Activated CD4-positive, alpha-beta T cell treated with anti-CD3 and anti-CD28 coated beads, Interleukin-2, Interleukin-6, amounts not matched to agents 100 ng/mL and 50 ng/mL, durations not matched to agents 16 hours and 8 hours (primary cell): ENCODE results near the gene RLF.

Source experiments
- DNase-seq: peaks from one replicate; pipeline ENCODE4 v3.0.0-alpha.2; 2020

The RLF gene, protein sequence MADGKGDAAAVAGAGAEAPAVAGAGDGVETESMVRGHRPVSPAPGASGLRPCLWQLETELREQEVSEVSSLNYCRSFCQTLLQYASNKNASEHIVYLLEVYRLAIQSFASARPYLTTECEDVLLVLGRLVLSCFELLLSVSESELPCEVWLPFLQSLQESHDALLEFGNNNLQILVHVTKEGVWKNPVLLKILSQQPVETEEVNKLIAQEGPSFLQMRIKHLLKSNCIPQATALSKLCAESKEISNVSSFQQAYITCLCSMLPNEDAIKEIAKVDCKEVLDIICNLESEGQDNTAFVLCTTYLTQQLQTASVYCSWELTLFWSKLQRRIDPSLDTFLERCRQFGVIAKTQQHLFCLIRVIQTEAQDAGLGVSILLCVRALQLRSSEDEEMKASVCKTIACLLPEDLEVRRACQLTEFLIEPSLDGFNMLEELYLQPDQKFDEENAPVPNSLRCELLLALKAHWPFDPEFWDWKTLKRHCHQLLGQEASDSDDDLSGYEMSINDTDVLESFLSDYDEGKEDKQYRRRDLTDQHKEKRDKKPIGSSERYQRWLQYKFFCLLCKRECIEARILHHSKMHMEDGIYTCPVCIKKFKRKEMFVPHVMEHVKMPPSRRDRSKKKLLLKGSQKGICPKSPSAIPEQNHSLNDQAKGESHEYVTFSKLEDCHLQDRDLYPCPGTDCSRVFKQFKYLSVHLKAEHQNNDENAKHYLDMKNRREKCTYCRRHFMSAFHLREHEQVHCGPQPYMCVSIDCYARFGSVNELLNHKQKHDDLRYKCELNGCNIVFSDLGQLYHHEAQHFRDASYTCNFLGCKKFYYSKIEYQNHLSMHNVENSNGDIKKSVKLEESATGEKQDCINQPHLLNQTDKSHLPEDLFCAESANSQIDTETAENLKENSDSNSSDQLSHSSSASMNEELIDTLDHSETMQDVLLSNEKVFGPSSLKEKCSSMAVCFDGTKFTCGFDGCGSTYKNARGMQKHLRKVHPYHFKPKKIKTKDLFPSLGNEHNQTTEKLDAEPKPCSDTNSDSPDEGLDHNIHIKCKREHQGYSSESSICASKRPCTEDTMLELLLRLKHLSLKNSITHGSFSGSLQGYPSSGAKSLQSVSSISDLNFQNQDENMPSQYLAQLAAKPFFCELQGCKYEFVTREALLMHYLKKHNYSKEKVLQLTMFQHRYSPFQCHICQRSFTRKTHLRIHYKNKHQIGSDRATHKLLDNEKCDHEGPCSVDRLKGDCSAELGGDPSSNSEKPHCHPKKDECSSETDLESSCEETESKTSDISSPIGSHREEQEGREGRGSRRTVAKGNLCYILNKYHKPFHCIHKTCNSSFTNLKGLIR (N-terminal part only)

DNA sequence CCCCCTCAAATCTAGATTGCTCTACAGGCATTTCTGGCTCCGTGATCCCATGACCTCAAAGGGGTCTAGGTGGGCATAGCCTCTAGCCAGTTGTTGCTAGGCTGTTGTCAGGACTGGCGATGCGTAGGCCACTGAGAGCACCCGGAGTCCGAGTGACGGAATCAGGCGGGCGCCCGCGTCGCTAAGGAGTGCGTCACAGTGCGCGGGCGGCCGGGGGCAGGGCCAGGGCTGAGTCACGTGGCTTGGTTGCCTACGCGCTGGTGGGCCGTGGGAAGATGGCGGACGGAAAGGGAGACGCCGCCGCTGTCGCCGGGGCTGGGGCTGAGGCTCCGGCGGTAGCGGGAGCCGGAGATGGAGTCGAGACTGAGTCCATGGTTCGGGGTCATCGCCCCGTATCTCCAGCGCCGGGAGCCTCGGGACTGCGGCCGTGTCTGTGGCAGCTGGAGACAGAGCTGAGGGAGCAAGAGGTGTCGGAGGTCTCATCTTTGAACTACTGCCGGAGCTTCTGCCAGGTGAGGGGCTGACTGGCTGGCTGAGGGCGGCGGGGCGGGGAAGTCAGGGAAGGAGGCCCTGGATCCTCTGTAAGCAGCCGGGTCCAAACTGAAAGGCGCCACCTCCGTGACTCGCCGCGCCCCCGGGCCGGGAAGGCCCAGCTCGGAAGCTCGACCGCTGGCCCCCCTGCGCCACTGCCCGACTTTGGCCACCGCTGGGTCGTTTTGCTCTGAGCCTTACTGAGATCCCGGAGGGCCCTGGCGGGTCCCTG is at the start of gene RLF:
Gene RLF, plus strand, starts transcription at position 263 of the 763 bp plus-strand sequence. Its CDS starts 13 bp downstream, at position 276.
- DNase-seq, result peak; percentile 97

DNA sequence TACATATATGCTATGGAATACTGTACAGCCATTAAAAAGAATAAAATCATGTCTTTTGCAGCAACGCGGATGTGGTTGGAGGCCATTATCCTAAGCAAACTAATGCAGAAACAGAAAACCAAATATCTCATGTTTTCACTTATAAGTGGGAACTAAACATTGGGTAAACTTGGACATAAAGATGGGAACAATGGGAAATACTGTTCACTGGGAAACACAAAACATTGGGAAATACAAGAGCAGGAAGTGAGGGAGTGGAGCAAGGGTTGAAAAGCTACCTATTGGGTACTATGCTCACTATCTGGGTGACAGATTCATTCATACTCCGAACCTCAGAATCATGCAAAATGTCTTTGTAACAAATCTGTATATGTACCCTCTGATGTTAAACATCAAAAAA is 46.8 kb upstream of the RLF start:
- DNase-seq, result no peak

- no peak for DNase-seq
These were observed 41.1 kb upstream of the RLF start for GRCh38 chr1:40120128-40120527.

DNA sequence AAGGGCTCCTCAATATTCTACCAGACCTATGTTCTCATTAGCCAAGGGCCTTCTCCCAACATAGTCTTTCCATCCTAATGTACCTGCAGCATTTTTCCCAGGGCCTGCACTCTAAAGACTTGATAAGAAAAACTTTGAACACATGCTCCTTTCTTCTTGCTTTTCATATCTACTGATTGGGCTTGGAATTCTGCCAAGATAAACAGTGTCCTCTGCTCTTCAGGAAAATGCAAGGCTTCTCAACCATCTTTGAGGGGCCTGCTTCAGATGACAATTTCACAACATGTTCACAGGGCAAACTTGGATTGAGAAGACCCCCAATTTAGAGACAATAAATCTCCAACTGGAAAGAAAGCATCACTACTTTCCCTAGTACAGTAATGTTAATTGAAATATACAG is 38.3 kb upstream of the RLF start:
- no peak for DNase-seq

- DNase-seq, result no peak
These were observed 30.3 kb upstream of the RLF start for GRCh38 chr1:40130892-40131291.

- DNase-seq, result no peak
These were observed 28.5 kb upstream of the RLF start for GRCh38 chr1:40132383-40133311.

DNA sequence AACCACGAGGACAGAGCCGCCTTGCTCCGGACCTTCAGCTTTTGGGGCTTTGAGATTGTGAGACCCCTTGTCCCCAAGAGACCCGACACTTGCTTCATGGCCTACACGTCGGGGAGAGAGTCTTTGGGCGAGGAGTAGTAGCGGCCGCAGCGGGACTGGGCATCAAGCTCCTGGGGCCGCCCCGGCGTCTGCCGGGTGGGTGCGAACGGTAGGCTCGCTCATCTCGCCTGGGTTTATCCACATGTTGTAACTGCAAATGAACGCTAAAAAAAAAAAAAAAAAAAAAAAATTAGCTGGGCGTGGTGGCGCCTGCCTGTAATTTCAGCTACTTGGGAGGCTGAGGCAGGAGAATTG is 27.9 kb upstream of the RLF start:
- DNase-seq, result no peak

- no peak for DNase-seq
These were observed 27.3 kb upstream of the RLF start for GRCh38 chr1:40133839-40134238.

GRCh38 chr1:40140211-40140973 is 20.8 kb upstream of the RLF start:
- no peak for DNase-seq

- no peak for DNase-seq
These were observed 19.2 kb upstream of the RLF start for GRCh38 chr1:40141878-40142535.

DNA sequence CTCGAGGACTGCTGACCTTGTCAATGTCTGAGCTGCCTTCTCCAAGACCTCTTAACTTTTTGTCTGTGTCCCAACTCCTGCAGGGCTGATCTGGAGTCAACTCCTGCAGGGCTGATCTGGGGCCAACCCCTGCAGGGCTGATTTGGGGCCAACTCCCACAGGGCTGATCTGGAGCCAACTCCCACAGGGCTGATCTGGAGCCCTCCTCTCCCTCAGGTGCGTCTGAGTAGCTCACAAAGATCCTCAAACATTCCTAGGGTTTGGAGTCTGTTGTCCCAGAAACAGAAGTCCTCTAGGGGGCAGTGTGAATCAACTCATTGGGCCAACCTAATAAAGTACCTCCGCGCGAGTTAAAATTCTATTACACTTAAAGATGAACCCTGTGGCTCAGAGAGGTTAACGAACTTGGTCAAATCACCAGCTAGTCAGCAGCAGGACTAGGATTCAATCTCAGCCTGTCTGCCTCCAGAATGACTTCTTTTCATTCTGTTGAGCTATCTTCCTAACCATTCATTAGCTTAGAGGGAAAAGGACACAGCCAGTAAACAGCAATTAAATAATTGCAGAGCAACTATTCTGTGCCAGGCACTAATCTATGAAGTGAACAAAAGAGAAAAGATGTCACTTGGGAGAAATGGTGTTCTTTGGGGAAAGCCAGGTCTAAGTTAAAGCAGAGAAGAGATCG is 17.2 kb upstream of the RLF start:
- peak; percentile 78 for DNase-seq

DNA sequence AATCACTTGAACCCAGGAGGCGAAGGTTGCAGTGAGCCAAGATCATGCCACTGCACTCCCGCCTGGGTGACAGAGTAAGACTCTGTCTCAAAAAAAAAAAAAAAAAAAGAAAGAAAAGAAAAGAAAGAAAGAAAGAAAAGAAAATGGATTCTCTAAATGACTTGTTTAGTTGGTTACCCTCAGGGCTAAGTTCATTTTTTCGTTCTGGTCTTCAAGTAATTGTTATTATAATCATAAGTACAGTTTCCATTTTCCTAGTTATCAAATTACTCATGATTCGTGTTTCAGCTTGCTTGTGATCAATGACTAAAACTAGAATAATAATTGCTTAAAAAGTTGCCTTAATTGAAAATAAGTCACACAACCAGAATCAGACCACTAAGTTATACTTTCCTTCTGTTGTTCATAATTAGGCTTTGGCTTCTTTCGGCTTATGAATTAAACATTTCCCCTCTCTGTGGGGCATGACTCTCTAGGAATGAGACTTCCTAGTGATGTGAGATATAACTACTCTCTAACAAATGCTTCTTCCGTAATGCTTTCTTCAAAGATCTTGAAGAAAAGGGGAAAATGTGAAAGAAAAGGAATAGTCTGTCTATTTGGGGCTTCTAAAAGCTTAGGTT is 9.6 kb upstream of the RLF start:
- DNase-seq, result peak; percentile 13

- peak; percentile 71 for DNase-seq
These were observed 8.0 kb upstream of the RLF start for GRCh38 chr1:40153073-40153770.

DNA sequence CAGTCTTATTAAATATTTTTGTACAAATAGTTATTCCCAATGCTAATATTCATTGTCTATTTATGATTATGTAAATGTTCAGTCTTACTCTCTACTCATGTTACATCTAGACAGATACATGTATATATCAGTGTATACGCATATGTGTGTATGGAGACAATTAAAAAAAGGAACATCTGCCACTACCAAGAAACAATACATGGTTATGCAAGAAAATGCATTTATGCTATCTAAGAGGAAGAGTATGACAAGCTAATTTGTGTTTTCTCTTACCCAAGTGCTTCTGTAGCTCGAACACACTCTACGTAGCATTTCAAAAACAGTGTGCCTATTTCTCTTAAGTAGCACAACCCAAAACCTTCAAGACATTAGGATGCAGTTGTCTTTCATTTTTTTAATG is 6.1 kb upstream of the RLF start:
- no peak for DNase-seq

- no peak for DNase-seq
These were observed 5.3 kb upstream of the RLF start for GRCh38 chr1:40155910-40156309.

DNA sequence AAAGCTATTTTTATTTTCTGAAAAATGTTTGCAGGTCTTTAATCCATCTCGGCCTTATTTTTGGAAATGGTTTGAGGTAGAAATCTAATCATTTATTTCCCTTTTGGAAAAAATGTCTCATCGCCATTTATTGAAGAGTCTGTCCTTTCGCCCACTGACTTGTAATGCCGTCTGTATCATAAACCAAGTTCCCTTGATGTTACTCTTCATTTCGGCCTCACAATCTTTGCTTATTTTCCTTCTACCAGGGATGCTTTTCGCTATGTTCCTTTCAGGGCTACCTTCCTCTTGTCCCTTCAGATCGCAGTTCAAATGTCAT is 422 bp upstream of the RLF start:
- DNase-seq, result no peak

DNA sequence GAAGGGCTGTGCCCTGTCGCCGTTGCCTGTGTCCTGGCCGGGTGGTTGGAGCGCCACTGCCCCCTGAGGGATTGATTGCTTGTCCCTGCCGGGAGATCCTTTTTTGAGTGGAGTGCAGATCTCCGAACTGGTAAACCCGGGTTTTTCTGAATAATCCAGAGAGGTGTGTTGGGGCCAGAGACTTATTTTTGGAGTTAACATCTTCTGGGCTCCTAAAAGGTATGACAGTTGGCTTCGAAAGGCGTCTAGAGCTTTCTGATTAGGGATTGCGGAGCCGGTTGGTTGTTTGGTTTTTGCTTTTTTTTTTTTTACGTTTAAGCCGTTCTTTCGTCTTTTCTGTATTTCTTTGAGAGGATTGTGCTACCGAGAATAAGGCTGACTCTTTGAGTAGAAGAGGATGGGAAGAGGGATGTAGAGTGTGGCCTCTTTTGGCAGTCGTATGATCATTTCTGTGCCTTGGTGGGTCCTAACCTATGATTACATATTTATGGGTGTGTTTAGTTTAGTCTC is 756 bp downstream of the RLF start:
- DNase-seq, result peak; percentile 40
